ENCODE measurements around the gene SPACA4.

Gene SPACA4

GRCh38 chr19:48651683-48652048 lies 45.1 kb downstream of the SPACA4 start:
- DNase-seq (ENCODE audit: low read depth) = no peak

- DNase-seq (ENCODE audit: low read depth) = no peak
These were observed 47.9 kb downstream of the SPACA4 start for GRCh38 chr19:48654299-48655059.

- no peak for DNase-seq (ENCODE audit: low read depth)
These were observed 50.4 kb downstream of the SPACA4 start for GRCh38 chr19:48656840-48657474.

All from stimulated activated CD8-positive, alpha-beta memory T cell treated with anti-CD3 and anti-CD28 coated beads, Interleukin-15, amount 100 ng/mL, for 1 hour (primary cell).